ENCODE data around the gene NPL.

NPL gene, protein sequence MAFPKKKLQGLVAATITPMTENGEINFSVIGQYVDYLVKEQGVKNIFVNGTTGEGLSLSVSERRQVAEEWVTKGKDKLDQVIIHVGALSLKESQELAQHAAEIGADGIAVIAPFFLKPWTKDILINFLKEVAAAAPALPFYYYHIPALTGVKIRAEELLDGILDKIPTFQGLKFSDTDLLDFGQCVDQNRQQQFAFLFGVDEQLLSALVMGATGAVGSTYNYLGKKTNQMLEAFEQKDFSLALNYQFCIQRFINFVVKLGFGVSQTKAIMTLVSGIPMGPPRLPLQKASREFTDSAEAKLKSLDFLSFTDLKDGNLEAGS

DNA sequence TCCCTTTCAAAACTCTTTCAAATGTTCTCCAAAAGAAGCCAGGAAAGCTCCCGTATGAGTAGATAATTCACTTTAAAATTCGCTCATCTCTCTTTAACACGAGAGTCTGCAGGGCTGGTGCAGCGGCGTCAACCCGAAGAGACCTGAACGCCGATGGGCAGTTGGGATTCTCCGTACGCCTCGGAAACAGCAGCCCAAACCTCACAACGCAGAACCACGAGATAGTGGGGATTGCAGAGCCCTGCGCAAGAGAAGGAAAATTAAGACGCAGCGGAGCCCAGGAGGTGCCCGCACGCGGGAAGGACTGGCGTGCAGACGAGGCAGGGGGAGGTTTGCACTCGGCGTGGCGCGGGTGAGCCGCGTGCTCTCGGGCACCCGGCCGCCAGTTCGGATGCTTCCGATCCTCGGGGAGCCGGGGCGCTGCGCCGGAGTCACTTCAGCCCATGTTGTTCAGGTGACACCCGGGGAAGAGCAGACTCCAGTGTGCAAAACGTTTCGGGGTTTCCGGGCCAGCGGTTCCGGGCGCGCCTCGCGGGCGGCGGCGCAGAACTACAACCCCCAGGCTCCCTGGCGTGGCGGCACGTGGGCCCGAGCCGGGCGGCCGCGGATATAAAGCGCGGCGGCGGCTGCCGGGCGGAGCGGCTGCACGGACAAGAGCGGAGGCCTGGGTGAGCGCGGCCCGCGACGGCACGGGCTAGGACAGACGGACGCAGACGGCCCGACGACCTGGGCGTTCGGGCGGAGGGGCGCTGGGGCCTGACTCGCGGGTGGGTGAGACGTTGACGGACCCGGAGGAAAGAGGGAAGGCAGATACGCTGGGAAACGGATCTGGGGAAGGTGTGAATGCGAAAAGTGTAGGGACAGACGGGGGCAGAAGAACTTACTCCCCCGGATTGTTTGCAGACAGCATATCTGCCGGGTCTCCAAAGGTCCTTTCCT lies at the start of gene NPL:
Gene NPL, plus strand, starts transcription at position 636 of the 939 bp plus-strand sequence. CDS start 4,599 bp downstream, outside the sequence.
- no peaks in the 10 kb centered on the region for H3K36me3 ChIP-seq (replicated peaks)
- peak; percentile 48 for DNase-seq
- H3K4me3 ChIP-seq (ENCODE audit: low read depth, low read length) = peak within 1 kb of the TSS; percentile 68
- H3K27ac ChIP-seq = no peak within 1 kb of the TSS
- H3K27me3 ChIP-seq (replicated peaks) = no peaks in the 10 kb centered on the region
- in situ Hi-C loops (cut with HindIII; ENCODE audit: low pct_ligation_motif_present, low sequenced_read_pairs) = loop anchor here (10.0 kb wide), 1 partner anchor 195 kb away; no protein-coding TSS in a partner anchor
- TF ChIP-seq, protein P1, sequence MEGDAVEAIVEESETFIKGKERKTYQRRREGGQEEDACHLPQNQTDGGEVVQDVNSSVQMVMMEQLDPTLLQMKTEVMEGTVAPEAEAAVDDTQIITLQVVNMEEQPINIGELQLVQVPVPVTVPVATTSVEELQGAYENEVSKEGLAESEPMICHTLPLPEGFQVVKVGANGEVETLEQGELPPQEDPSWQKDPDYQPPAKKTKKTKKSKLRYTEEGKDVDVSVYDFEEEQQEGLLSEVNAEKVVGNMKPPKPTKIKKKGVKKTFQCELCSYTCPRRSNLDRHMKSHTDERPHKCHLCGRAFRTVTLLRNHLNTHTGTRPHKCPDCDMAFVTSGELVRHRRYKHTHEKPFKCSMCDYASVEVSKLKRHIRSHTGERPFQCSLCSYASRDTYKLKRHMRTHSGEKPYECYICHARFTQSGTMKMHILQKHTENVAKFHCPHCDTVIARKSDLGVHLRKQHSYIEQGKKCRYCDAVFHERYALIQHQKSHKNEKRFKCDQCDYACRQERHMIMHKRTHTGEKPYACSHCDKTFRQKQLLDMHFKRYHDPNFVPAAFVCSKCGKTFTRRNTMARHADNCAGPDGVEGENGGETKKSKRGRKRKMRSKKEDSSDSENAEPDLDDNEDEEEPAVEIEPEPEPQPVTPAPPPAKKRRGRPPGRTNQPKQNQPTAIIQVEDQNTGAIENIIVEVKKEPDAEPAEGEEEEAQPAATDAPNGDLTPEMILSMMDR (IDR thresholded peaks at IDR 0.05; ENCODE audit: low read depth, low read length, missing control alignments) = no peak

DNA sequence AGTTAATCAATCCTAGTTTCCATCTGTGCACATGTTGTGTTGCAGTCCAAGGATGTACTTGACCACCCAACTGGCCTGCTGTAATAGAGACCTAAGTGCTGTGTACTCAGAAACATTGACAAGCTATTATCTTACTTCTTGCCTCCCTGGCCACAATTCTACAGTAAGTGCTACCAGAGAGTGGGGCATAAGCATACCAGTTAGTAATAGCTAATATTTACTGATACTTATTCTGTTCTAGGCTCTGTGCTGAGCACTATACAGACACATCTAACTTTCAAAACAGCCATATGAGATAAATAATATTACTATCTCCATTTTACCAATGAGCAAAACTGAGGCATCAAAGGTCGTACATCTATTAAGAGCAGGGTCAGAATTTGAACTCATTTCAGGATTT lies 49.5 kb upstream of the NPL start:
- no peak for DNase-seq
- in situ Hi-C loops (cut with HindIII; ENCODE audit: low pct_ligation_motif_present, low sequenced_read_pairs) = no loop called here
- TF ChIP-seq, protein P1 (IDR thresholded peaks at IDR 0.05; ENCODE audit: low read depth, low read length, missing control alignments) = no peak
- Histone ChIP-seq H3K4me3 (ENCODE audit: low read depth, low read length) (no peak overlapping the region), H3K36me3 (replicated peaks) (no peaks in the 10 kb centered on the region), H3K27ac (no peak overlapping the region), H3K27me3 (replicated peaks) (no peaks in the 10 kb centered on the region)

DNA sequence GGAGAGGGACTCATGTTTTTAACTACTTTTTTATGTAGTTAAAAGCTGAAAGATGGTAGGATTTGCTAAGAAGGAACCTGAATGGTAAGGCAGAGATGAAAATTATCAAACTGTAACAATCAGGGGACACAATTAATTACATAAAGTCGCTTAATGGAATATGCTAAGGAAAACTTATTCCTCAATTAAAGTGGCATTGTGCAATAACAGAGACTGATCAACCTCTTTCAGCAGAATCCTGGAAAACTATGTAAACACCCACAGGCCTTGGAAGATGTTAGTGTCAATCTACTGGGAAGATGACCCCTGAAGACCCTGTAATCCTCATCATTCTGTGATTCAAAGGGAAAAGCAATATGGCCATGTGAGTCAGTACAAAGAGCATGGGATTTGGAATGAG lies 46.8 kb upstream of the NPL start:
- in situ Hi-C loops (cut with HindIII; ENCODE audit: low pct_ligation_motif_present, low sequenced_read_pairs) = no loop called here
- Histone ChIP-seq H3K4me3 (ENCODE audit: low read depth, low read length) (no peak overlapping the region), H3K27ac (no peak overlapping the region), H3K27me3 (replicated peaks) (no peaks in the 10 kb centered on the region), H3K36me3 (replicated peaks) (no peaks in the 10 kb centered on the region)
- no peak for DNase-seq
- TF ChIP-seq, protein P1 (IDR thresholded peaks at IDR 0.05; ENCODE audit: low read depth, low read length, missing control alignments) = no peak

DNA sequence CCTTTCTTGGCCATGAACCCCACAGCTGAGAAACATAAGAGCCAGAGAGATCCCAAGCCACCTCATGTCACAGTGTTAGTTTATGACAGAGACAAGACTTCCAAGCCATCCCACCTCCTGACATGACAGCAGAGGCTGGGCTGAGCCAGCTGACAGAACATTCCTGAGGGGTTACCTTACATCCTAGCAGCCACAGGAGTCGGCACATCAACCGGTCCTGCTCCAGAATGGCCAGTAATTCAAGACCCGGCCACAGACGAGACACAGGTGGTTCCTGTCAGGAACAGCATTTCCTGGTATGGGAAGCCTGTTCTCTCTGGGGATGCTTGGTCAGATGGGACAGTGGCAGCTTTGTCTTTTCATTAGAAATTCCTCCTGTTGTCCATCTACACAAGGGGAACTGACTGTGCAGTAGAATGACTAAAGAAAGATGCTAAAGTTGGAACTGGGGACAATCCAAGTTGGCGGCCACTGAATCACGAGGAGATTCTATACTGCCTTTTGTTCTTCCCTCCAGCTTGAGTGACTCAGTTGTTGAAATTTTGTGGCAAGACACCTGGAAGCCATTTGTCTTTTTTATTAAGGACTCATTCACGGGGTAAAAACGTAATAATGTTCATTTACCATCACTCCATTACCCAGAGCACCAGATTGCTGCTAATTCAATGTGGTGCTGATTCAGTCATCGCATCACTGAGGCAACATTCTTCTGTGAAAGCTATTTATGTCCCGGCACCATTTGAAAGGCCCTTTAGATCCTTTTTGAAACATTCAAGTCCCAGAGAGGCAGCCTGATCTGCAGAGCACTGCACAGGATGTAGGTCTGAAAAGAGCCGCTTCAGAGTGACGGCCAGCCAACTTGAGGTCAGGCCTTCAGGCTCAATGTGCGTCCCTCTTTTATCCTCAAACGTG lies 37.2 kb upstream of the NPL start:
- TF ChIP-seq, protein P1 (IDR thresholded peaks at IDR 0.05; ENCODE audit: low read depth, low read length, missing control alignments) = no peak
- H3K36me3 ChIP-seq (replicated peaks) = no peaks in the 10 kb centered on the region
- no peaks in the 10 kb centered on the region for H3K27me3 ChIP-seq (replicated peaks)
- no peak for DNase-seq
- H3K27ac ChIP-seq = no peak overlapping the region
- in situ Hi-C loops (cut with HindIII; ENCODE audit: low pct_ligation_motif_present, low sequenced_read_pairs) = no loop called here
- H3K4me3 ChIP-seq (ENCODE audit: low read depth, low read length) = no peak overlapping the region

DNA sequence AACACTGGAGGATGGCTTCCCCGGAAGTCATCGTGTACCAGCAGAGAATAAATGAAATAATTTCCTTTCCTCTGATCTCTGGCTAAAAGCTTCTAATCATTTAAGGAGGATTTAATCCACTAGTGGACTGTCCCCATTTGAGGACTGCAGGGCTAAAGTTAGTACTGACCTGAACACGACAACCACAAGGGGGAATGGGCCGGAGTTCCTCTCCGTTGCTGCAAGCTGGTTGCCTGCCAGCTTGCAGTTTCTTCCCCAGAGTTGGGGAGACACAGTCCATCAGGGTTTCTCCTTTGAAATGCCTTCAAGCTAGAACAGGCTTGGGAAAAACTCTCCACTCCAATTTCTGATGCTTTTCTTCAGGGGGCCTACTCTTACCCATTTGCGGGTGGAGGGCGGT lies 35.5 kb upstream of the NPL start:
- TF ChIP-seq, protein P1 (IDR thresholded peaks at IDR 0.05; ENCODE audit: low read depth, low read length, missing control alignments) = no peak
- in situ Hi-C loops (cut with HindIII; ENCODE audit: low pct_ligation_motif_present, low sequenced_read_pairs) = no loop called here
- H3K4me3 ChIP-seq (ENCODE audit: low read depth, low read length) = no peak overlapping the region
- H3K36me3 ChIP-seq (replicated peaks) = no peaks in the 10 kb centered on the region
- DNase-seq = no peak
- H3K27ac ChIP-seq = no peak overlapping the region
- H3K27me3 ChIP-seq (replicated peaks) = no peaks in the 10 kb centered on the region
